HT1080 (cell line): ENCODE measurements around the gene UPP2. TPM values are rescaled to one million over a fixed set of nuclear protein-coding genes. Genes with fewer than 3 reads are reported as not detected.

Source experiments
- total RNA-seq: library from RNA; depleted of rRNA; stranded (reverse); fragments of >200 nt; shearing (Covaris generic); gene quantifications from 2 replicates; pipeline ENCODE4 v1.2.3, GENCODE V29; 2014; rRNA removed

The UPP2 gene
- total RNA-seq, 1 experiment from 2014 or later = not detected

Other genes with a start within 250 kb of the UPP2 start
- gene ACVR1, start 225.5 kb upstream of the UPP2 start, total RNA-seq = 10.4 and 12.6 TPM in 2 replicates